Urinary bladder (tissue), 4 donors: ENCODE data around the gene TUBGCP6. TPM values are rescaled to one million over a fixed set of nuclear protein-coding genes. Genes with fewer than 3 reads are reported as not detected.

ENCODE experiments used
- DNase-seq: peaks from one replicate; pipeline ENCODE4 v3.0.0-alpha.2; 2015; ENCODE audit errors: extremely low spot score
- H3K27ac ChIP-seq: one replicate; pipeline ENCODE4 v1.5.1; 2013; ENCODE audit warnings: low read depth, mild to moderate bottlenecking, moderate library complexity
- H3K36me3 ChIP-seq: one replicate; pipeline ENCODE4 v1.6.1; 2013; ENCODE audit warnings: mild to moderate bottlenecking, moderate library complexity; ENCODE audit not compliant: insufficient read depth
- H3K4me1 ChIP-seq: one replicate; pipeline ENCODE4 v1.6.1; 2013; ENCODE audit warnings: mild to moderate bottlenecking, moderate library complexity; ENCODE audit not compliant: insufficient read depth
- H3K4me3 ChIP-seq: one replicate; pipeline ENCODE4 v1.5.1; 2013; ENCODE audit warnings: low read depth, low read length
- WGBS: extraction: QIAGEN DNeasy Blood & Tissue Kit; methylation state at CpG from one replicate; pipeline ENCODE4 v1.1.7; 2013; 5-methylcytosine and 5-hydroxymethylcytosine counted together
- polyA plus RNA-seq: library from polyadenylated mRNA; stranded (reverse); fragments of 200-250 nt; gene quantifications from one replicate; pipeline ENCODE4 v1.2.3, GENCODE V29; 2013
- total RNA-seq: library from RNA; depleted of rRNA; stranded (reverse); fragments of >200 nt; gene quantifications from one replicate; pipeline ENCODE4 v1.2.3, GENCODE V29; 2014
- donor health status: healthy with polysubstance abuse.
- donor health status: healthy.

The TUBGCP6 gene
- total and polyA plus RNA-seq, 2 donors, result 23.1 to 31.5 TPM

DNA sequence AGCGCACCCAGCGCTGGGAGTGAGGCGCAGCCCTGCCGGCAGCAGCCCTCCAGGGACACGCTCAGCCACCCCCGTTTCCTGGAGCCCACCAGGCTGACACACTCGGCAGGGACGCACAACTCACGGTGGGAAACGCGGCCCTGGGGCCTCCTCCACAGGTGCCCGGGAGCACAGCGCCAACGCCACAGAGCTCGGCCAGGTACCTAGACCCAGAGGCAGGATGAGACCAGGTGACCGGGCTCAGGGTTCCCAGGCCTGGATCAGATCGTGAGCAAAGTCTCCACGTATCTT is 18.0 kb downstream of the TUBGCP6 start:
- no peak overlapping the region for H3K4me3 ChIP-seq
- WGBS, result 90% methylated on average over 18 of the region's 18 CpGs
- DNase-seq, result no peak
- H3K36me3 ChIP-seq, result peaks cover 8% of the 10 kb centered on the region
- no peak overlapping the region for H3K27ac ChIP-seq
- no peaks in the 10 kb centered on the region for H3K4me1 ChIP-seq

DNA sequence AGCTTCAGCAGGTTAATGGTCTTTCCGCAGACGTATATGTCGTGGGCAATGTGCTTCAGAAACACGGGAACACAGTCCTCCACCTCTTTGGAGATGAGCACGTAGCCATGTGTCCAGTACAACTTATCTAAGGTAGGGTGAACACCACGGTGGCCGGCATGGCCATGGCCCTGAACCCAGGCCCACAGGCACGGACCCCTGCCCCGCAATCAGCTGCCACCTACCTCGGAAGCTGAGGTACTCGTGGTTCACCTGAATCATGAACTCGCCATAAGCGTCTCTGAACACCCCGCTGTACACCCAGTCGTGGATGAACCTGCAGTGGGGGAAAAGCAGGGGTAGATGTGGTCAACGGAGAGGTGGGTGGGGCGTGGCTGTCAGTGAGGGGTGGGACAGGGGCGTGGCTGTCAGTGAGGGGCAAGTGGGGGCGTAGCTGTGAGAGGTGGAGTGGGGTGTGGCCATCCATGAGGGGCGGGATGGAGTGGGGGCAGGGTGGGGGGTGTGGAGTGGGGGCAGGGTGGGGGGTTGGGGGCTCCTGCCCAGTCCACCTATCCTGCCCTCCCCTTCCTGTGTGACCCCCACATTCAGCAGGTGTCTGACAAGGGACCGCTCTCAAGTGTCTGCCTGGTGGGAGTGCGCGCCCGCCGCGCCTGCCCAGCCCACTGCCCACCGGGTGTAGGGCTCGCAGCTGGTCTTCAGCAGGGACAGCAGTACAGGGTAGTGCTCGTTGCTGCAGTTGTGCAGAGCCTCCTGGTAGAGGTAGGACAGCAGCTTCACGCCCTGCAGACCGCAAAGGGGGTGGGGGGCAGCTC is 18.6 kb downstream of the TUBGCP6 start:
- H3K4me3 ChIP-seq, result no peak overlapping the region
- DNase-seq, result no peak
- H3K27ac ChIP-seq, result no peak overlapping the region
- peaks cover 8% of the 10 kb centered on the region for H3K36me3 ChIP-seq
- 93% methylated on average over 31 of the region's 31 CpGs for WGBS
- no peaks in the 10 kb centered on the region for H3K4me1 ChIP-seq

DNA sequence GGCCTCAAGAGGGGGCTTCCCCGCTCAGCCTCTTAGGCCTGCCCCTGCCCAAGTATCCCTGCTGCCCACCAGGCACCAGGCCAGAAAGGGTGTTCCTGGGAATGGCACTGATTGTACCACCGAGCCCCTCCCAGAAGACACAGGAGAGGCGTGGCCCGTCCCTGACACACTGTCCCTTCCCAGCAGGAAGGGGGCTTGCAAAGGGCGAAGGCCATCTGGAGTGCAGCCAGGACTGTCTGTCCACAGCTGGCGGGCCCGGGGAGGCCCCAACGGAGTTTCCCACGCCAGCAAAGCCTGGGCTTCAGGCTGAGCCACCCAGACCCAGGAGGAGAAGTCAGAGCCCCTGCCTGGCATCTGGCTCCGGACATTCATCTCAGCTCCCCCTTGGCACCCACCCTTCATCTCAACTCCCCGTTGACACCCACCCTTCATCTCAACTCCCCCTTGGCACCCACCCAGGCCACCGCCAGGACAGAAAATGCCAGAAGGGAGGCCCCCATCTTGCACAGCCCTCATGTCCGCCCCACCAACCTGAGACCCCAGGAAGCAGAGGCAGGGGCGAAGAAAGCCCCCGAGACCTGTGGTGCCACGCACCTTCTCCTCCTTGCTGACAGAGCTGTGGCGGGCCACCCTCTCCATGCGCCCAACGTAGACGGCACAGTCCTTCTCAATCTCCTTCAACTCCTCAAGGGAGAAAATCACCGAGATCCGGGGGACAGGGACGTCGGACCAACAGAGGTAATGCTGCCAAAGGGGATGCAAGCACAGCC is 19.4 kb downstream of the TUBGCP6 start:
- H3K4me1 ChIP-seq, result no peaks in the 10 kb centered on the region
- no peak overlapping the region for H3K27ac ChIP-seq
- no peak overlapping the region for H3K4me3 ChIP-seq
- peaks cover 8% of the 10 kb centered on the region for H3K36me3 ChIP-seq
- WGBS, result 86% methylated on average over 24 of the region's 24 CpGs
- DNase-seq, result no peak

DNA sequence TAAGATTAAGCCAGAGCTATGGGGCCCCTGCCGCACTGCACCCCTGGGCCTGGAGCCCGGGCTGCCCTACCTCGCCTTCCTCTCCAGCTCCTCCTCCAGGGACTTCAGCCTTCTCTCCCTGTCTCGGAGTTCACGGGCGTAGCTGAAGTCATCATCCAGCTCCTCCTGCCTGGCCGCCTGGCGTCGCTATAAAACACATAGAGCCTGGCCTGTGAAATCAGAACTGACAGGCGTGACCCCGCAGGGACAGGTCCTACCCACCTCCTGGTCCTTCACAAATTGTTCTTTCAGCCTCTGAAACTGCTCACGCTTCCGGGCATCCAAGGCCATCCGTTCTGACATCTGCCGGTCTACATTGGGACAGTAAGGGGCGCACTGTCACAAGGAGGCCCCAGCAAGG is 20.8 kb downstream of the TUBGCP6 start:
- WGBS, result 94% methylated on average over 16 of the region's 16 CpGs
- no peak overlapping the region for H3K27ac ChIP-seq
- no peak overlapping the region for H3K4me3 ChIP-seq
- H3K36me3 ChIP-seq, result peaks cover 8% of the 10 kb centered on the region
- no peaks in the 10 kb centered on the region for H3K4me1 ChIP-seq
- no peak for DNase-seq

DNA sequence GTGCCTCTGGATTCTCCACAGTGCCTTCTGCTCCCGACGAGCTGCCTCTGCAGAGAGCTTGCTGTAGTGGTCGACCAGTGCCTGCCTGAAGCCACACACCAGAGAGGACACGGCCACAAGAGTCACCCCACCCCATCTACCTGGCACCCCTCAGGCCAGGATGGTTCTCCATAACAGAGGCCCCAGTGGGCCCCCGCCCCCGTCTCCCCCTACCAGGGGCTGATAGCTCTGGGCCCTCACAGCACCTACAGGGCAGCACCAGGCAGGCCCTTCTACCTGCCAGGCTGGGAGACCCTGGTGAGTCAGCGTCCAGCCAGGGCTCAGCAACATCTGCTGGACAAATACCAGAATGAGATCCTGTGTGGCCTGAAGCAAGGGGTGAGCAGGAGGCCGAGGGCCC is 22.3 kb downstream of the TUBGCP6 start:
- WGBS, result 87% methylated on average over 8 of the region's 8 CpGs

DNA sequence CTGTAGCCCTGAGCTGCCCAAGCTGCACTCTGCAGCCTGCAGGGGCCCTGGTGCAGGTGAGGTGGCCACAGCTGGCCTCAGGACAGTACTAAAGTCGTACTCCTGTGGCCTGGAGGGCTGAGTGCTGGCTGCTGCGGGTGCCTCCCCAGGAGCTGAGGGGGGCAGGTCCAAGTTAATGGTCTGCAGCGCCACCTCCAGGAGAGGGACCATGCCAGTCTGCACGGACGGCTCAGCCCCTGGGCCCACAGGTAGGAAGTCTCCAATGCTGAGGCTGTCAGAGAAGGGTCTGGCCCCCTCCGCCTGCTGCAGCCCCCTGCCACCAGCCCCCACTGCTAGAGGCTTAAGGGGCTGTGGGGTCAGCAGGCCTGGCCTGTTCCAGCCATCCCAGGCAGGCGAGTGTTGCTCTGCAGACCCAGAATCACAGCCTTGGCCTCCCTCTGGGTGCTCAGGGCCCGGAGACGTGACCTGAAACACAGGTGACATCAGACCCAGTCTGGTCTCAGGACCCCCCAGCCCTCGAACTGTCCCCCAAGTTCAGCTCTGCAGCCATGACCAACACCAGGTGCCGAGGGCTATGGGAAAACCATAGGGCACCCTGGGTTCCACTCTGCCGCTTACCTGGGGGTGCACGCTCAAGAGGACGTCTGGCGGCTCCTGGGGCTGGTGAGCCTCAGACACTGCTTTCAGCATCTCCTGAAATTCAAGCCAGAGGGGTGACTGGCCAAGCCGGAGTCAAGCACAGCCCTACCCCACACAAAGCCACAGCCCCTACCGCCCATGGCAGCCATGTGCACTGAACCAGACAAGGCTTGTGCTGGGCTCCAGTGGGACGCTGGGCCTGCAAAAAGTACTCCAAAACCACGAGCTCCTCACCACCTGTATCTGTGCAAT is 23.2 kb downstream of the TUBGCP6 start:
- no peak overlapping the region for H3K4me3 ChIP-seq
- no peak for DNase-seq
- peaks cover 11% of the 10 kb centered on the region for H3K36me3 ChIP-seq
- no peak overlapping the region for H3K27ac ChIP-seq
- 93% methylated on average over 19 of the region's 19 CpGs for WGBS
- no peaks in the 10 kb centered on the region for H3K4me1 ChIP-seq

More for the DNA sequence above, 22.3 kb downstream of the TUBGCP6 start:
- no peak overlapping the region for H3K4me3 ChIP-seq
- peaks cover 11% of the 10 kb centered on the region for H3K36me3 ChIP-seq
- DNase-seq, result no peak
- H3K27ac ChIP-seq, result no peak overlapping the region
- no peaks in the 10 kb centered on the region for H3K4me1 ChIP-seq

DNA sequence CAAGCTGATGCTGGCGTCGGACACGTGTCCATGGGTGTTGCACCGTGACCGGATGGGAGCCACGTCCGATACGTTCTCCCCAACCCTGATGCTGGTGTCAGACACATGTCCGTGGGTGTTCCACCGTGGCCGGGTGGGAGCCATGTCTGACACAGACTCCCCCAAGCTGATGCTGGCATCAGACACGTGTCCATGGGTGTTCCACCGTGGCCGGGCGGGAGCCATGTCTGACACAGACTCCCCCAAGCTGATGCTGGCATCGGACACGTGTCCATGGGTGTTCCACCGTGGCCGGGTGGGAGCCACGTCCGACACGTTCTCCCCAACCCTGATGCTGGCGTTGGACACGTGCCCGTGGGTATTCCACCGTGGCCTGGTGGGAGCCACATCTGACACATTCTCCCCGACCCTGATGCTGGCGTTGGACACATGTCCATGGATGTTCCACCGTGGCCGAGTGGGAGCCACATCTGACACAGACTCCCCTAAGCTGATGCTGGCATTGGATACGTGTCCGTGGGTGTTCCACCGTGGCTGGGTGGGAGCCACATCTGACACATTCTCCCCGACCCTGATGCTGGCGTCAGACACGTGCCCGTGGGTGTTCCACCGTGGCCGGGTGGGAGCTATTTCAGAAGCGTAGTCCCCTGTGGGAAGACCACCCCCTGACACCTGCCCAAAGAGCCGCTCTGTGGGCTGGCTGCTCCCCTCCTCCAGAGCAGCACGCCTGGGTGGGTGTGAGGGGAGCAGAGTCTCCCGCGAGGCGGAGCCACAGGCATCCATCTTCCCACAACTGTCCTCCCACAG is 24.0 kb downstream of the TUBGCP6 start:
- Histone ChIP-seq H3K36me3 (peaks cover 8% of the 10 kb centered on the region), H3K27ac (no peak overlapping the region), H3K4me1 (no peaks in the 10 kb centered on the region), H3K4me3 (no peak overlapping the region)
- WGBS, result 94% methylated on average over 45 of the region's 45 CpGs
- DNase-seq, result no peak

DNA sequence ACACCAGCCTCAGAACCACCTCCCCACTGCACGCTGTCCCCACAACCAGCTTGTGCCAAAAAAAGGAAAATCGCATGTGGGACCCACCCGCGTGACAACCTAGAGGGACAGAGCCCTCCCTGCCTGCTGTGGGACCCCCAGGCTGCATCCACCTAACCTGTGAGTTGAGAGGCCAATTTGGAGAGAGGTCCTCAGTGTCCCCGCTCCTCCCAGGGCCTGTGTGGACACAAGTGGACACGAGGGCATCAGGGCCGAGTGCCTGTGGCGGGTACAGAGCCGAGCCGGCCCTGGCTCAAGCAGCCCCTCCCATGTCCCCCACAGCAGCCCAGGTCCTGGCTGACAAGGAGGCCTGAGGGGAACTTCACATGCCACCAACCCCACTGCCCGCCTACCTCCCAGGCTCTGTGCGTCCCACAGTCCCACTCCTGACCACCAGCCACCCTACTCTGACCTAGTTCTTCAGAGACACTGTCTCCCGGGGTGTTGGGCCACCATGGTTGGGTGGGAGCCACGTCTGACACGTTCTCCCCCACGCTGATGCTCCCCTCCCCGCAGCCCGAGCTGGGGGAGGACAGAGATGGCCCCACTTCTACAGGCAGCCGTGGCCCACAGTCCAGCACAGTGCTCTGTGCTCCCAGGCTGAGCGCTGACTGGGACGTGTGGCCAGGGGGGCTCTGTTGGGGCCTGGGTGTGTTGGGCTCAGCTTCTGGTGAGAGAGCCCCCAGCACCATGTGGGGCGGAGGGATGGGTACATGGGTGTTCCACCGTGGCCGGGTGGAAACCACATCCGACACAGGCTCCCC is 24.8 kb downstream of the TUBGCP6 start:
- no peak overlapping the region for H3K4me3 ChIP-seq
- no peaks in the 10 kb centered on the region for H3K4me1 ChIP-seq
- DNase-seq, result no peak
- no peak overlapping the region for H3K27ac ChIP-seq
- H3K36me3 ChIP-seq, result peaks cover 8% of the 10 kb centered on the region
- WGBS, result 83% methylated on average over 25 of the region's 25 CpGs

DNA sequence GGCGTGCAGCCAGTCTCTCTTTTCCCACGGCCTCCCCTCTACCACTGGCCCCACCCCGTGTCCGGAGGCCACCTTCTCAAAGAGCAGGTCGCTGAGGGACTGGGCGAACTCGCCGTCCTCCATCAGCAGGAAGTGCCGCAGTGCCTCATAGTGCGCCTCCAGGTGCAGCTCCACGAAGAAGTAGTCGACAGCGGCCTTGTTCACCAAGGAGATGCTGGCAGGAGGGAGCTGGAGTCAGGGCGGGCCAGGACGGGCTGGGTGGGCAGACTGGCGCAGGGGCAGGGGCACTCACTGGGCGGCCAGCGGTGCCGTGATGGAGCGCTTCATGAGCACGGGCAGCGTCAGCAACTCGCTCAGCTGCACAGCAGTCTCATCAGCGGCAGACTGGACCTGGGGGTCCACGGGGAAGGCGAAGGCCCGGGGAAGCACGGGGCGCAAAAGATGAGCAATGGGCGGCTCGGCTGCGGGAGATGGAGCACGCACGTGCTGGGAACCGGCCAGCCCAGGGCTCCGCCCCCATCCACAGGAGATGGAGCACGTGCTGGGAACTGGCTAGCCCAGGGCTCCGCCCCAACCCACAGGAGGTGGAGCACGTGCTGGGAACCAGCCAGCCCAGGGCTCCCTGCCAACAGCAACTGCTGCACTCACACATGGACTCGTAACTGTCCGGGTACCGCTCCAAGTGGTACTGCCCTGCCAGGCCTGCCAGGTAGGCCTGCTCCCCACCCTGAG is 25.7 kb downstream of the TUBGCP6 start:
- Histone ChIP-seq H3K36me3 (peaks cover 8% of the 10 kb centered on the region), H3K27ac (no peak overlapping the region), H3K4me3 (no peak overlapping the region), H3K4me1 (no peaks in the 10 kb centered on the region)
- WGBS, result 69% methylated on average over 42 of the region's 42 CpGs
- DNase-seq, result peak; percentile 10

DNA sequence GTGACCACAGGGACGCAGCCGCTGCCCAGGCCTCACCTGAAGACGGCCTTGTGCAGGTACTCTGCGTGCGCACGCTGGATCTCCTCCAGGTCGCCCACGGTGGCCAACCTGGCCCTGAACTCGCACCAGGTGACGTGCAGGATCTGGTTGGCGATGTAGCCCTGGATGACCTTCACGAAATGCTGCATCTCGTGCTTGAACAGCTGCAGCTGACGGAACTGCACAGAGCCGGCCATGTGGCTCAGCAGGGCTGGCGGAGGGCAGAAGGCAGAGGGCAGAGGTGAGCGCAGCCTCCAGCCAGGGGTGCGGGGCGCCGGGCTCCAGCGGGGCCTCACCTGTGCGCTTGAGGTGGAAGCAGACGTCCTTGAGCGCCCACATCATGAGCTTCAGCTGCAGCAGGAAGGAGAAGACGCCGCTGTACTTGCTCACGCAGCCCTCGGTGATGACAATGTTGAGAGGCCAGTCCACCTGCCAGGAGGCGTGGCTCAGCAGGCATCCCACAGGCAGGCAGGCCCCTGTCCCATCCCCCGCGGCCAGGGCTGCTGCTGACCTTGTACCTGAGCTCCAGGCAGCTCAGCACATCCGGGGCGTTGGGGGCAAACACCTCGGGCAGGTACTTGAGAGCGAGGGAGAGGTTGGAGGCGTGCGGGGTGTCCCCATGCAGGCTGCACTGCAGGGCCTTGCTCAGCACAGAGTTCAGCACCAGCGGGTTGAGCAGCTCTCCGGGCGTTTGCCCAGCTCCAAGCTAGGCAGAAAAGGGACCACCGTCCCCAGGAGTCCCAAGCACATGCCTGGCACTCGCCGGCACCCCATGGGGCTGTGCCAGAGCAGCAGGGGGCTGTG is 26.4 kb downstream of the TUBGCP6 start:
- WGBS, result 88% methylated on average over 43 of the region's 43 CpGs
- Histone ChIP-seq H3K27ac (no peak overlapping the region), H3K4me3 (no peak overlapping the region), H3K4me1 (no peaks in the 10 kb centered on the region), H3K36me3 (peaks cover 8% of the 10 kb centered on the region)
- DNase-seq, result no peak

DNA sequence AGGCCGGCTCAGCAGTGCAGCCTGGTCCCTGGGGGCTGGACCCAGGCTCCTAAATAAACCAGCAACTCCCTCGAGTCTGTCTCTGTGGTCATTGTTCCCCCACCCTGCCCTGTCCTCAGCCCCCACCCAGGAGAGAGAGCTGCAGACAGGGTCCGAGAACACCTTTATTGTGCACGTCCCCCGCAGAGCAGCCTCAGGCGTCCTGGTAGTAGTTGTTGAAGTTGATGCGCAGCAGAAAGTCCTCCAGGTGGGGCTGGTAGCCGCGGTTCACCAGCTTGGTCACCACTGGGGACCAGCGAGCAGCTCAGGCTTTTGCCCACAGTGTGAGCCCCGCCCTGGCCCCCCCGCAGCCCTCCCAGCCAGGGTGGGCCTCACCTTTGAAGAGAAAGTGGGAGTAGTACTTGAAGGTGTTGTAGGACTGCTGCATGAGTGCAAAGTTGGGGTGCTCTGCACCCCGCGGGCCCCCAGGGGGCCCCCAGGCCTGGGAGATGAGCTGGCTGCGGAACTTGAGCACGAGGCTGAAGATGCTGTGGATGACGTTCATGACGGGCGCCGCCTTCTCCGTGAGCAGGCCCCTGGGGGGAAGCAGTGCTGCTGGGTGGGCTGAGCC is 27.2 kb downstream of the TUBGCP6 start:
- H3K4me3 ChIP-seq, result no peak overlapping the region
- 89% methylated on average over 21 of the region's 21 CpGs for WGBS
- H3K27ac ChIP-seq, result no peak overlapping the region
- DNase-seq, result no peak
- no peaks in the 10 kb centered on the region for H3K4me1 ChIP-seq
- H3K36me3 ChIP-seq, result peaks cover 5% of the 10 kb centered on the region
